ENCODE results near the gene ZBTB8OS.

ZBTB8OS gene

GRCh38 chr1:32666901-32667566 lies 16.7 kb upstream of the ZBTB8OS start:
- TF ChIP-seq, protein P1, sequence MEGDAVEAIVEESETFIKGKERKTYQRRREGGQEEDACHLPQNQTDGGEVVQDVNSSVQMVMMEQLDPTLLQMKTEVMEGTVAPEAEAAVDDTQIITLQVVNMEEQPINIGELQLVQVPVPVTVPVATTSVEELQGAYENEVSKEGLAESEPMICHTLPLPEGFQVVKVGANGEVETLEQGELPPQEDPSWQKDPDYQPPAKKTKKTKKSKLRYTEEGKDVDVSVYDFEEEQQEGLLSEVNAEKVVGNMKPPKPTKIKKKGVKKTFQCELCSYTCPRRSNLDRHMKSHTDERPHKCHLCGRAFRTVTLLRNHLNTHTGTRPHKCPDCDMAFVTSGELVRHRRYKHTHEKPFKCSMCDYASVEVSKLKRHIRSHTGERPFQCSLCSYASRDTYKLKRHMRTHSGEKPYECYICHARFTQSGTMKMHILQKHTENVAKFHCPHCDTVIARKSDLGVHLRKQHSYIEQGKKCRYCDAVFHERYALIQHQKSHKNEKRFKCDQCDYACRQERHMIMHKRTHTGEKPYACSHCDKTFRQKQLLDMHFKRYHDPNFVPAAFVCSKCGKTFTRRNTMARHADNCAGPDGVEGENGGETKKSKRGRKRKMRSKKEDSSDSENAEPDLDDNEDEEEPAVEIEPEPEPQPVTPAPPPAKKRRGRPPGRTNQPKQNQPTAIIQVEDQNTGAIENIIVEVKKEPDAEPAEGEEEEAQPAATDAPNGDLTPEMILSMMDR (IDR thresholded peaks at IDR 0.05; ENCODE audit: low read depth, low read length, missing control alignments): no peak
- no peak overlapping the region for H3K4me3 ChIP-seq (ENCODE audit: low read depth, low read length)
- no peak for DNase-seq (ENCODE audit: low read depth)

- no peak for DNase-seq (ENCODE audit: low read depth)
- H3K4me3 ChIP-seq (ENCODE audit: low read depth, low read length): no peak overlapping the region
- TF ChIP-seq, protein P1 (IDR thresholded peaks at IDR 0.05; ENCODE audit: low read depth, low read length, missing control alignments): no peak
Observed at GRCh38 chr1:32665915-32666314, 15.6 kb upstream of the ZBTB8OS start.

- TF ChIP-seq, protein P1 (IDR thresholded peaks at IDR 0.05; ENCODE audit: low read depth, low read length, missing control alignments): no peak
- H3K4me3 ChIP-seq (ENCODE audit: low read depth, low read length): no peak overlapping the region
- DNase-seq (ENCODE audit: low read depth): no peak
Observed at GRCh38 chr1:32659581-32659980, 9.2 kb upstream of the ZBTB8OS start.

GRCh38 chr1:32652244-32652962 lies 2.1 kb upstream of the ZBTB8OS start:
- TF ChIP-seq, protein P1 (IDR thresholded peaks at IDR 0.05; ENCODE audit: low read depth, low read length, missing control alignments): no peak

GRCh38 chr1:32651461-32652073 lies 1.2 kb upstream of the ZBTB8OS start:
- peak overlapping the region; percentile 57 for H3K4me3 ChIP-seq (ENCODE audit: low read depth, low read length)
- TF ChIP-seq, protein P1 (IDR thresholded peaks at IDR 0.05; ENCODE audit: low read depth, low read length, missing control alignments): no peak
- DNase-seq (ENCODE audit: low read depth): no peak

More at GRCh38 chr1:32652244-32652962, 2.1 kb upstream of the ZBTB8OS start:
- no peak for DNase-seq (ENCODE audit: low read depth)
- H3K4me3 ChIP-seq (ENCODE audit: low read depth, low read length): peak overlapping the region; percentile 57

DNA sequence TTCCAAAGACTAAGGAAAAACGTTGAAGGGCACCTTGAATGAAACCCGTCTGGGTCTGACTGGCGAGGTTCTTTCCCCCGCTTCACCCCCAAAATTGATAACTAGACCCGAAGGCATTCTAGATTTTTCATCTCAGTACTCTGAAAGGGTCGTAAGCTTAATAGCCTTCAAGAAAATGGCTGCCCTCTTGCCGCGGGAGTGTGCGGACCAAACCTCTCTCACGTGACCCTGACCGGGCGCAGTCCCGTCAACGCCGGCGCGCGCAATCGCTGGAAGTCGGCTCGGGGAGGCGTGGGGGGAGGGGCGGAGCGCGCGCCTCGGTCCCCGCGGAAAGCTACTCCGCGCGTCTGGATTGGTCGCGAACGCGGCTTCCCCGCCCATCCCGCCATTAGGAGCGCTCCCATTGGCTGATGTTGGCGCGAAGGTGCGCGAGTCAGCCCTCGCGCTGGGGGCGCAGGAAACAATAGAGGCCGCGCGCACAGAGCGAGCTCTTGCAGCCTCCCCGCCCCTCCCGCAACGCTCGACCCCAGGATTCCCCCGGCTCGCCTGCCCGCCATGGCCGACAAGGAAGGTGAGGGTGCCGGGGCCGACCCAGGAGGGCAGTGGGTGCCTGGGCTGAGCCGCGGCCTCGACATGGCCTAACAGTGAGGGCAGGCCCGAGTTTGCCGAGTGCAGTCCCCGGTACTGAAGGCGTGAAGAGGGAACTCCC lies 556 bp upstream of the ZBTB8OS start, which contains the start of gene RBBP4:
Gene RBBP4, plus strand, starts transcription at position 457 of the 709 bp plus-strand sequence. Its CDS starts 99 bp downstream, at position 556.
- H3K4me3 ChIP-seq (ENCODE audit: low read depth, low read length): peak within 1 kb of the TSS; percentile 96
- peak; percentile 89 for DNase-seq (ENCODE audit: low read depth)
- TF ChIP-seq, protein P1 (IDR thresholded peaks at IDR 0.05; ENCODE audit: low read depth, low read length, missing control alignments): no peak
